ENCODE measurements around the gene NUB1. TPM values are rescaled to one million over a fixed set of nuclear protein-coding genes. Genes with fewer than 3 reads are reported as not detected.

NUB1 gene
- total and polyA plus RNA-seq, 11 donors, result 22.6 to 56.3 (median 39.4) TPM

- no peak for DNase-seq
- intact Hi-C loops (cut with DNase I), result no loop called here
- Histone ChIP-seq H3K9me3 (no peaks in the 10 kb centered on the region), H3K36me3 (no peaks in the 10 kb centered on the region), H3K27ac (no peak overlapping the region), H3K27me3 (peaks cover 0 to 6% (median 0%) of the 10 kb centered on the region in 9 donors), H3K4me3 (no peak overlapping the region), H3K4me1 (peaks cover 0 to 17% (median 0%) of the 10 kb centered on the region in 12 donors)
- TF ChIP-seq CTCF (IDR thresholded peaks at IDR 0.05), result no peak
- TF ChIP-seq POLR2A (IDR thresholded peaks at IDR 0.05), result no peak
- 84 to 89% (median 87%) methylated on average over 13 to 14 of the region's 14 CpGs for WGBS, 4 donors
- no peak for ATAC-seq
Measured at GRCh38 chr7:151399906-151400305, 58.3 kb downstream of the NUB1 start.

- ATAC-seq (no peak), DNase-seq (no peak)
- peaks cover 0 to 18% (median 0%) of the 10 kb centered on the region in 12 donors for H3K4me1 ChIP-seq
- no peak overlapping the region for H3K4me3 ChIP-seq
- 75 to 79% (median 76%) methylated on average over 14 of the region's 14 CpGs for WGBS, 4 donors
- no peak overlapping the region for H3K27ac ChIP-seq
- H3K27me3 ChIP-seq, result peaks cover 0 to 6% (median 0%) of the 10 kb centered on the region in 9 donors
- H3K36me3 ChIP-seq, result no peaks in the 10 kb centered on the region
- intact Hi-C loops (cut with DNase I), result no loop called here
- H3K9me3 ChIP-seq, result no peaks in the 10 kb centered on the region
- no peak for TF ChIP-seq CTCF (IDR thresholded peaks at IDR 0.05)
- no peak for TF ChIP-seq POLR2A (IDR thresholded peaks at IDR 0.05)
Measured at GRCh38 chr7:151400626-151401315, 59.2 kb downstream of the NUB1 start.

- intact Hi-C loops (cut with DNase I), result no loop called here
- no peak for DNase-seq
- TF ChIP-seq CTCF (IDR thresholded peaks at IDR 0.05) (no peak), POLR2A (IDR thresholded peaks at IDR 0.05) (no peak)
- Histone ChIP-seq H3K9me3 (no peaks in the 10 kb centered on the region), H3K27me3 (peaks cover 0 to 9% (median 0%) of the 10 kb centered on the region in 9 donors), H3K4me1 (peaks cover 0 to 18% (median 0%) of the 10 kb centered on the region in 12 donors), H3K36me3 (no peaks in the 10 kb centered on the region), H3K4me3 (no peak overlapping the region), H3K27ac (no peak overlapping the region)
- WGBS, 4 donors, result 92 to 96% (median 95%) methylated on average over 16 of the region's 16 CpGs
- ATAC-seq, result no peak
Measured at GRCh38 chr7:151402029-151402835, 60.6 kb downstream of the NUB1 start.

- Histone ChIP-seq H3K27ac (no peak overlapping the region), H3K9me3 (no peaks in the 10 kb centered on the region), H3K4me1 (peaks cover 0 to 21% (median 0%) of the 10 kb centered on the region in 12 donors), H3K27me3 (peaks cover 0 to 23% (median 6%) of the 10 kb centered on the region in 9 donors), H3K4me3 (no peak overlapping the region), H3K36me3 (no peaks in the 10 kb centered on the region)
- no peak for DNase-seq
- 84 to 91% (median 88%) methylated on average over 9 of the region's 9 CpGs for WGBS, 4 donors
- TF ChIP-seq CTCF (IDR thresholded peaks at IDR 0.05), result no peak
- no peak for TF ChIP-seq POLR2A (IDR thresholded peaks at IDR 0.05)
- intact Hi-C loops (cut with DNase I), result no loop called here
- no peak for ATAC-seq
Measured at GRCh38 chr7:151403764-151404163, 62.2 kb downstream of the NUB1 start.

Measured in heart left ventricle (tissue), 16 donors.